Neural progenitor cell (in vitro differentiated cells): Measurements from ENCODE around the gene OR4S2. TPM values are rescaled to one million over a fixed set of nuclear protein-coding genes. Genes with fewer than 3 reads are reported as not detected.

Source experiments
- DNase-seq: peaks from one replicate; pipeline ENCODE4 v3.0.0-alpha.2; 2016; ENCODE audit warnings: low spot score
- H2AFZ ChIP-seq: fragments of 200-600 bp; sonication (generic); replicated peaks from 2 replicates; pipeline ENCODE4 v1.6.1; 2016; ENCODE audit warnings: antibody characterized with exemption
- H3F3A ChIP-seq: fragments of 200-600 bp; sonication (generic); 2 replicates; pipeline ENCODE4 v1.6.1; 2016; ENCODE audit warnings: antibody characterized with exemption, low read depth
- H3K27ac ChIP-seq: fragments of 200-600 bp; sonication (generic); 2 replicates; pipeline ENCODE4 v1.5.1; 2016; ENCODE audit warnings: mild to moderate bottlenecking
- H3K27me3 ChIP-seq: fragments of 200-600 bp; sonication (generic); 2 replicates; pipeline ENCODE4 v1.6.1; 2016; ENCODE audit warnings: mild to moderate bottlenecking, moderate library complexity
- H3K36me3 ChIP-seq: fragments of 200-600 bp; sonication (generic); 2 replicates; pipeline ENCODE4 v1.5.1; 2016
- H3K4me1 ChIP-seq: fragments of 200-600 bp; sonication (generic); 2 replicates; pipeline ENCODE4 v1.6.1; 2016; ENCODE audit warnings: mixed run types
- H3K4me2 ChIP-seq: fragments of 200-600 bp; sonication (generic); 2 replicates; pipeline ENCODE4 v1.6.1; 2016
- H3K4me3 ChIP-seq: fragments of 200-600 bp; sonication (generic); 2 replicates; pipeline ENCODE4 v1.5.1; 2016
- H3K79me2 ChIP-seq: fragments of 200-600 bp; sonication (generic); 2 replicates; pipeline ENCODE4 v1.6.1; 2016; ENCODE audit warnings: low read depth
- H3K9ac ChIP-seq: fragments of 200-600 bp; sonication (generic); 2 replicates; pipeline ENCODE4 v1.6.1; 2016
- H3K9me3 ChIP-seq: fragments of 200-600 bp; sonication (generic); 2 replicates; pipeline ENCODE4 v1.5.1; 2016; ENCODE audit warnings: low read depth
- H4K20me1 ChIP-seq: fragments of 200-600 bp; sonication (generic); 2 replicates; pipeline ENCODE4 v1.6.1; 2016; ENCODE audit warnings: low read depth
- H3K27ac Mint-ChIP-seq: 3 replicates; pipeline ENCODE4 v1.8.0; 2021; ENCODE audit warnings: mixed read lengths
- H3K27me3 Mint-ChIP-seq: 2 replicates; pipeline ENCODE4 v1.8.0; 2022; ENCODE audit warnings: low read depth, mild to moderate bottlenecking, inconsistent platforms, moderate library complexity, mixed read lengths; ENCODE audit not compliant: insufficient read depth
- H3K36me3 Mint-ChIP-seq: 3 replicates; pipeline ENCODE4 v1.8.0; 2021; ENCODE audit warnings: mixed read lengths
- H3K4me1 Mint-ChIP-seq: 3 replicates; pipeline ENCODE4 v1.8.0; 2021; ENCODE audit warnings: mixed read lengths
- H3K4me3 Mint-ChIP-seq: 3 replicates; pipeline ENCODE4 v1.8.0; 2021; ENCODE audit warnings: mild to moderate bottlenecking, moderate library complexity, mixed read lengths
- H3K9me3 Mint-ChIP-seq: 3 replicates; pipeline ENCODE4 v1.8.0; 2020; ENCODE audit warnings: mixed read lengths
- CTCF ChIP-seq: fragments of 200-600 bp; sonication (generic); IDR thresholded peaks from 2 replicates; pipeline ENCODE4 v1.5.1; 2017; ENCODE audit warnings: antibody characterized with exemption, mild to moderate bottlenecking
- EZH2 ChIP-seq: fragments of 200-600 bp; sonication (generic); IDR thresholded peaks from 2 replicates; pipeline ENCODE4 v1.6.1; 2017; ENCODE audit warnings: antibody characterized with exemption, mild to moderate bottlenecking, moderate library complexity
- EZH2phosphoT487 ChIP-seq: fragments of 200-600 bp; sonication (generic); IDR thresholded peaks from 2 replicates; pipeline ENCODE4 v1.6.1; 2017; ENCODE audit warnings: antibody characterized with exemption
- total RNA-seq: library from RNA; depleted of rRNA; stranded (reverse); fragments of >200 nt; gene quantifications from 2 replicates; pipeline ENCODE4 v1.2.3, GENCODE V29; 2015; ENCODE audit warnings: low replicate concordance

The OR4S2 gene
- total RNA-seq, 1 donor from 2014 or later, result not detected

- no peak overlapping the region for H3K9ac ChIP-seq
- H3F3A ChIP-seq, result no peaks in the 10 kb centered on the region
- TF ChIP-seq CTCF (no peak), EZH2 (no peak), EZH2phosphoT487 (no peak)
- H4K20me1 ChIP-seq, result no peaks in the 10 kb centered on the region
- no peak overlapping the region for H3K27ac ChIP-seq
- no peaks in the 10 kb centered on the region for H3K4me1 ChIP-seq
- H3K4me1 Mint-ChIP-seq, result no peaks in the 10 kb centered on the region
- H3K36me3 ChIP-seq, result no peaks in the 10 kb centered on the region
- no peaks in the 10 kb centered on the region for H3K9me3 ChIP-seq
- H3K27me3 Mint-ChIP-seq, result no peaks in the 10 kb centered on the region
- H3K4me3 Mint-ChIP-seq, result no peak overlapping the region
- H3K36me3 Mint-ChIP-seq, result no peaks in the 10 kb centered on the region
- peaks cover 3% of the 10 kb centered on the region for H3K9me3 Mint-ChIP-seq
- H3K79me2 ChIP-seq, result no peaks in the 10 kb centered on the region
- H3K27me3 ChIP-seq, result no peaks in the 10 kb centered on the region
- no peak for DNase-seq
- no peak overlapping the region for H3K4me3 ChIP-seq
- H2AFZ ChIP-seq, result no peak overlapping the region
- no peak overlapping the region for H3K27ac Mint-ChIP-seq
- no peak overlapping the region for H3K4me2 ChIP-seq
Observed at GRCh38 chr11:55658031-55658573, 10.0 kb downstream of the OR4S2 start.

GRCh38 chr11:55658608-55659007 is 10.5 kb downstream of the OR4S2 start:
- no peak overlapping the region for H3K4me2 ChIP-seq
- peaks cover 3% of the 10 kb centered on the region for H3K9me3 Mint-ChIP-seq

GRCh38 chr11:55661901-55662300 is 13.8 kb downstream of the OR4S2 start, which contains the start of gene OR4C6:
Gene OR4C6, plus strand, starts transcription at chr11:55662201. Its CDS starts 2,966 bp downstream, at chr11:55665167.
- Histone ChIP-seq H3K79me2 (no peaks in the 10 kb centered on the region), H3K9ac (no peak within 1 kb of the TSS), H3K4me3 (no peak within 1 kb of the TSS), H3F3A (no peaks in the 10 kb centered on the region), H3K27me3 (no peaks in the 10 kb centered on the region), H3K4me2 (no peak within 1 kb of the TSS), H3K27ac (no peak within 1 kb of the TSS), H3K36me3 (no peaks in the 10 kb centered on the region), H4K20me1 (no peaks in the 10 kb centered on the region), H3K4me1 (no peaks in the 10 kb centered on the region), H2AFZ (no peak within 1 kb of the TSS), H3K9me3 (peaks cover 9% of the 10 kb centered on the region)
- Mint-ChIP-seq H3K4me3 (no peak within 1 kb of the TSS), H3K27ac (no peak within 1 kb of the TSS), H3K4me1 (no peaks in the 10 kb centered on the region), H3K9me3 (peaks cover 7% of the 10 kb centered on the region), H3K36me3 (no peaks in the 10 kb centered on the region), H3K27me3 (no peaks in the 10 kb centered on the region)
- no peak for DNase-seq
- TF ChIP-seq EZH2phosphoT487 (no peak), EZH2 (no peak)

More at GRCh38 chr11:55658608-55659007, 10.5 kb downstream of the OR4S2 start:
- H2AFZ ChIP-seq, result no peak overlapping the region
- H4K20me1 ChIP-seq, result no peaks in the 10 kb centered on the region
- no peaks in the 10 kb centered on the region for H3F3A ChIP-seq
- no peaks in the 10 kb centered on the region for H3K9me3 ChIP-seq
- no peak for DNase-seq
- H3K9ac ChIP-seq, result no peak overlapping the region
- H3K4me3 ChIP-seq, result no peak overlapping the region
- TF ChIP-seq EZH2 (no peak), CTCF (no peak), EZH2phosphoT487 (no peak)
- H3K27ac ChIP-seq, result no peak overlapping the region
- H3K36me3 ChIP-seq, result no peaks in the 10 kb centered on the region
- H3K27me3 ChIP-seq, result no peaks in the 10 kb centered on the region
- H3K36me3 Mint-ChIP-seq, result no peaks in the 10 kb centered on the region
- no peaks in the 10 kb centered on the region for H3K4me1 ChIP-seq
- H3K79me2 ChIP-seq, result no peaks in the 10 kb centered on the region
- H3K27me3 Mint-ChIP-seq, result no peaks in the 10 kb centered on the region
- H3K4me1 Mint-ChIP-seq, result no peaks in the 10 kb centered on the region
- no peak overlapping the region for H3K4me3 Mint-ChIP-seq
- no peak overlapping the region for H3K27ac Mint-ChIP-seq

- no peaks in the 10 kb centered on the region for H3K36me3 ChIP-seq
- no peaks in the 10 kb centered on the region for H3F3A ChIP-seq
- Mint-ChIP-seq H3K27ac (no peak overlapping the region), H3K27me3 (no peaks in the 10 kb centered on the region), H3K9me3 (peaks cover 4% of the 10 kb centered on the region), H3K4me1 (no peaks in the 10 kb centered on the region), H3K4me3 (no peak overlapping the region), H3K36me3 (no peaks in the 10 kb centered on the region)
- H2AFZ ChIP-seq, result no peak overlapping the region
- H3K4me3 ChIP-seq, result no peak overlapping the region
- H3K4me2 ChIP-seq, result no peak overlapping the region
- H3K4me1 ChIP-seq, result no peaks in the 10 kb centered on the region
- no peak overlapping the region for H3K9ac ChIP-seq
- DNase-seq, result no peak
- H3K27ac ChIP-seq, result no peak overlapping the region
- H3K79me2 ChIP-seq, result no peaks in the 10 kb centered on the region
- no peaks in the 10 kb centered on the region for H3K27me3 ChIP-seq
- no peak for TF ChIP-seq EZH2
- no peak for TF ChIP-seq EZH2phosphoT487
- TF ChIP-seq CTCF, result no peak
- peaks cover 6% of the 10 kb centered on the region for H3K9me3 ChIP-seq
- no peaks in the 10 kb centered on the region for H4K20me1 ChIP-seq
Observed at GRCh38 chr11:55669376-55669775, 21.2 kb downstream of the OR4S2 start.
